K562 (cell line): ENCODE data around the gene MACROD2. TPM values are rescaled to one million over a fixed set of nuclear protein-coding genes. Genes with fewer than 3 reads are reported as not detected.

Experiments
- ATAC-seq: fragments of 200-7000 bp; cut with Tn5 transposase; 3 replicates; pipeline ENCODE4 v1.9.1; 2020; ENCODE audit warnings: moderate library complexity
- BruUV-seq: library from RNA; stranded (reverse); fragments of 400-500 nt; replicated peaks from 2 replicates; lab custom pipeline; 2021; lab: Mats Ljungman, UMichigan
- CTCF ChIA-PET: fragments of 300-600 bp; formaldehyde crosslinking; extraction: SDS; loops from one replicate; lab custom pipeline; 2021; ENCODE audit warnings: low intra/inter-chr PET ratio; lab: Yijun Ruan, JAX
- POLR2A ChIA-PET: fragments of 300-600, 350-650 bp; sonication (Branson Sonifier 250); formaldehyde crosslinking; extraction: SDS; loops from one replicate; lab custom pipeline; 2021; ENCODE audit warnings: antibody characterized with exemption, inconsistent platforms; lab: Yijun Ruan, JAX
- DNase-seq, 4 experiments: peaks; one replicate each; pipeline versions ENCODE4 v3.0.0 to v3.0.0-alpha.2; 2011 to 2018; ENCODE audit warnings: low spot score in 3 of 4, mixed read lengths in 3 of 4; ENCODE audit errors: extremely low read depth in 1 of 4
- FAIRE-seq: peaks from 2 replicates; lab custom pipeline; 2011; peaks lifted over from hg19 to GRCh38; lab: Jason Lieb, UNC
- H2AFZ ChIP-seq: 2 replicates; pipeline ENCODE4 v1.6.0; 2011; ENCODE audit warnings: low read depth, low read length, control low read depth, inconsistent platforms
- H3K27ac ChIP-seq: fragments of 200-600 bp; 3 replicates; pipeline ENCODE4 v1.8.0; 2011; ENCODE audit warnings: low read depth, mild to moderate bottlenecking, control low read depth, inconsistent platforms, low read length, moderate library complexity, mixed read lengths; ENCODE audit errors: extremely low read depth
- H3K27me3 ChIP-seq, 2 experiments: fragments of 300-600 bp in 1 of 2; 2 replicates in 1 of 2; 3 replicates in 1 of 2; pipeline versions ENCODE4 v1.6.0 to v1.8.0; 2011; ENCODE audit warnings: inconsistent platforms in 2 of 2, low read length in 2 of 2, mild to moderate bottlenecking in 1 of 2, mixed read lengths in 1 of 2, moderate library complexity in 1 of 2; ENCODE audit not compliant: control insufficient read depth in 2 of 2, insufficient read depth in 2 of 2
- H3K36me3 ChIP-seq: fragments of 300-600 bp; 3 replicates; pipeline ENCODE4 v1.8.0; 2011; ENCODE audit warnings: mild to moderate bottlenecking, low read length, inconsistent platforms; ENCODE audit not compliant: control insufficient read depth, insufficient read depth
- H3K4me1 ChIP-seq, 2 experiments: fragments of 200-600 bp in 1 of 2; replicated peaks in 1 of 2; 2 replicates in 1 of 2; 3 replicates in 1 of 2; pipeline versions ENCODE4 v1.5.1 to v1.8.0; 2011; ENCODE audit warnings: inconsistent platforms in 2 of 2, low read length in 2 of 2, mild to moderate bottlenecking in 1 of 2, mixed read lengths in 1 of 2, moderate library complexity in 1 of 2; ENCODE audit not compliant: control insufficient read depth in 2 of 2, insufficient read depth in 2 of 2
- H3K4me2 ChIP-seq: 2 replicates; pipeline ENCODE4 v1.6.1; 2011; ENCODE audit warnings: low read length, control low read depth, inconsistent platforms, mixed read lengths; ENCODE audit not compliant: insufficient read depth
- H3K4me3 ChIP-seq: fragments of 200-600 bp; sonication (generic), shearing (Covaris generic); 2 replicates; pipeline ENCODE4 v1.5.1; 2016; ENCODE audit warnings: control low read depth, inconsistent platforms
- H3K79me2 ChIP-seq: fragments of 200-600 bp; 3 replicates; pipeline ENCODE4 v1.8.0; 2011; ENCODE audit warnings: low read length, inconsistent platforms; ENCODE audit not compliant: control insufficient read depth, insufficient read depth
- H3K9ac ChIP-seq, 2 experiments: 2 replicates each; pipeline versions ENCODE4 v1.6.0 to v1.6.1; 2011; ENCODE audit warnings: low read depth in 2 of 2, low read length in 2 of 2, control low read depth in 1 of 2, inconsistent platforms in 1 of 2, mild to moderate bottlenecking in 1 of 2, mixed read lengths in 1 of 2; ENCODE audit not compliant: insufficient read depth in 1 of 2
- H3K9me1 ChIP-seq: one replicate; pipeline ENCODE4 v1.6.0; 2011; ENCODE audit warnings: inconsistent platforms, mild to moderate bottlenecking, low read length, moderate library complexity; ENCODE audit not compliant: control insufficient read depth, insufficient read depth
- H3K9me3 ChIP-seq: replicated peaks from 2 replicates; pipeline ENCODE4 v1.5.1; 2011; ENCODE audit warnings: low read depth, low read length, inconsistent platforms; ENCODE audit not compliant: control insufficient read depth, insufficient read depth
- H4K20me1 ChIP-seq: replicated peaks from 2 replicates; pipeline ENCODE4 v1.6.1; 2011; ENCODE audit warnings: low read length, inconsistent platforms, mixed read lengths; ENCODE audit not compliant: control insufficient read depth, insufficient read depth
- CBX3 ChIP-seq, 2 experiments: IDR thresholded peaks; 1 replicate in 1 of 2; 2 replicates in 1 of 2; pipeline ENCODE4 v1.6.1; 2012; ENCODE audit warnings: inconsistent platforms in 2 of 2, low read length in 2 of 2, borderline replicate concordance in 1 of 2, control low read depth in 1 of 2
- CEBPZ ChIP-seq: fragments of 150-350 bp; IDR thresholded peaks from 2 replicates; pipeline ENCODE4 v1.6.1; 2014; ENCODE audit warnings: low read depth, mild to moderate bottlenecking, low read length, borderline replicate concordance
- TCF7L2 ChIP-seq: fragments of 150-350 bp; IDR thresholded peaks from 2 replicates; pipeline ENCODE4 v1.6.1; 2016; ENCODE audit warnings: low read depth, mild to moderate bottlenecking, low read length, moderate library complexity
- ZNF280A ChIP-seq: fragments of 450-650 bp; IDR thresholded peaks from 2 replicates; pipeline ENCODE4 v1.6.1; 2018; ENCODE audit warnings: mild to moderate bottlenecking, low read depth; ENCODE audit not compliant: partially characterized antibody
- WGBS: fragments of 100-300 bp; shearing (Covaris generic); methylation state at CpG from one replicate; pipeline ENCODE4 v1.1.6; 2016; ENCODE audit warnings: low coverage, mixed read lengths; ENCODE audit not compliant: insufficient coverage; ENCODE audit errors: missing lambda C conversion rate; 5-methylcytosine and 5-hydroxymethylcytosine counted together
- in situ Hi-C: fragments of 300-500 bp; cut with MboI; formaldehyde crosslinking; loops from 4 replicates; pipeline ENCODE4 v1.15.0; 2018; ENCODE audit warnings: inconsistent platforms, mixed read lengths
- intact Hi-C: fragments of 100-400 bp; cut with micrococcal nuclease; formaldehyde crosslinking; loops from 2 replicates; pipeline ENCODE4 v1.14.2; 2022
- polyA plus RNA-seq, 8 experiments: library from polyadenylated mRNA; depleted of rRNA in 4 of 8; stranded (reverse) in 5 of 8; unstranded in 3 of 8; fragments of >200 nt; fragmentation: Nextera tagmentation in 2 of 8; fragmentation: Illumina TruSeq in 1 of 8; extraction: Ambion mirVana in 2 of 8; extraction: Trizol in 1 of 8; gene quantifications; 2 replicates each; pipeline versions ENCODE4 v1.2.1 to v1.2.3, GENCODE V29; 2011 to 2014; ENCODE audit warnings: inconsistent platforms in 1 of 8, missing spikeins in 1 of 8
- total RNA-seq, 7 experiments: library from RNA; depleted of rRNA in 6 of 7; stranded (reverse); fragments of >200 nt in 6 of 7; fragmentation: Illumina TruSeq in 2 of 7; extraction: Trizol in 2 of 7; gene quantifications; 2 replicates each; pipeline versions ENCODE4 v1.2.1 to v1.2.3, GENCODE V29; 2011 to 2021; ENCODE audit warnings: low replicate concordance in 1 of 7
- TF ChIP-seq, protein P1 (sequence below): fragments of 450-650 bp; IDR thresholded peaks from 2 replicates; pipeline ENCODE4 v1.6.1; 2016; ENCODE audit warnings: missing biosample characterization, missing genetic modification characterization

The MACROD2 gene
- total and polyA plus RNA-seq, 9 of the 15 experiments (the other 6 are each of a cell fraction or from before 2014, with no cell fraction given), result not detected

GRCh38 chr20:15445056-15445840 is 1449.9 kb downstream of the MACROD2 start:
- in situ Hi-C loops, result no loop called here
- ATAC-seq (no peak), DNase-seq (no peak), FAIRE-seq (no peak)
- H4K20me1 ChIP-seq, result no peaks in the 10 kb centered on the region
- H3K27me3 ChIP-seq, result no peaks in the 10 kb centered on the region
- H3K9ac ChIP-seq, result no peak overlapping the region
- H3K36me3 ChIP-seq, result no peaks in the 10 kb centered on the region
- intact Hi-C loops, result no loop called here
- no peaks in the 10 kb centered on the region for H3K9me3 ChIP-seq
- H3K27ac ChIP-seq, result no peak overlapping the region
- no peak overlapping the region for H2AFZ ChIP-seq
- ChIA-PET POLR2A (interaction anchor here (0.7 kb wide), 1 partner anchor 442 kb away, joined by 4 read pairs; no protein-coding TSS in a partner anchor), CTCF (no interaction called here)
- no peaks in the 10 kb centered on the region for H3K9me1 ChIP-seq
- H3K4me3 ChIP-seq, result no peak overlapping the region
- H3K4me1 ChIP-seq, result no peaks in the 10 kb centered on the region
- H3K4me2 ChIP-seq, result no peak overlapping the region
- BruUV-seq, result no TSS peak
- no peaks in the 10 kb centered on the region for H3K79me2 ChIP-seq
- 0% methylated on average over 5 of the region's 5 CpGs for WGBS
- TF ChIP-seq ZNF280A (no peak), CBX3 (IDR thresholded peaks at IDR 0.05; ENCODE audit: borderline replicate concordance in 1 of 2, low read length in 2 of 2) (no peak), TCF7L2 (no peak), CEBPZ (no peak)
- TF ChIP-seq, protein P1, sequence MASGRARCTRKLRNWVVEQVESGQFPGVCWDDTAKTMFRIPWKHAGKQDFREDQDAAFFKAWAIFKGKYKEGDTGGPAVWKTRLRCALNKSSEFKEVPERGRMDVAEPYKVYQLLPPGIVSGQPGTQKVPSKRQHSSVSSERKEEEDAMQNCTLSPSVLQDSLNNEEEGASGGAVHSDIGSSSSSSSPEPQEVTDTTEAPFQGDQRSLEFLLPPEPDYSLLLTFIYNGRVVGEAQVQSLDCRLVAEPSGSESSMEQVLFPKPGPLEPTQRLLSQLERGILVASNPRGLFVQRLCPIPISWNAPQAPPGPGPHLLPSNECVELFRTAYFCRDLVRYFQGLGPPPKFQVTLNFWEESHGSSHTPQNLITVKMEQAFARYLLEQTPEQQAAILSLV (tag), result no peak
